HEK293 (cell line): ENCODE measurements around the gene SPOUT1.
A peak's percentile ranks its signal among the peaks of the same experiment; 100 is the strongest.

Experiments
- CTCF ChIA-PET: fragments of 350-600 bp; formaldehyde crosslinking; extraction: SDS; loops from one replicate; lab custom pipeline; 2021; ENCODE audit warnings: antibody characterized with exemption; lab: Yijun Ruan, JAX
- POLR2A ChIA-PET: fragments of 300-600 bp; formaldehyde crosslinking; extraction: SDS; loops from one replicate; lab custom pipeline; 2020; ENCODE audit warnings: antibody characterized with exemption, inconsistent platforms; lab: Yijun Ruan, JAX
- H3K27ac ChIP-seq: fragments of 200-500 bp; sonication (Bioruptor generic); 2 replicates; pipeline ENCODE4 v1.5.1; 2014; ENCODE audit warnings: low read depth, low read length, control low read depth, inconsistent platforms; ENCODE audit errors: extremely low read depth
- H3K36me3 ChIP-seq, 2 experiments: fragments of 200-500 bp in 1 of 2; sonication (Bioruptor generic) in 1 of 2; 1 replicate in 1 of 2; 2 replicates in 1 of 2; pipeline ENCODE4 v1.5.1; 2014 to 2017; ENCODE audit warnings: inconsistent platforms in 2 of 2, low read length in 2 of 2; ENCODE audit not compliant: control insufficient read depth in 2 of 2, insufficient read depth in 1 of 2
- H3K4me1 ChIP-seq: fragments of 200-500 bp; sonication (Bioruptor generic); 2 replicates; pipeline ENCODE4 v1.5.1; 2014; ENCODE audit warnings: mild to moderate bottlenecking, low read length, inconsistent platforms; ENCODE audit not compliant: control insufficient read depth, insufficient read depth
- H3K4me3 ChIP-seq: 2 replicates; pipeline ENCODE4 v1.5.1; 2011; ENCODE audit warnings: low read depth, mild to moderate bottlenecking, control low read depth, low read length, moderate library complexity
- H3K9me3 ChIP-seq: fragments of 200-500 bp; sonication (Bioruptor generic); 2 replicates; pipeline ENCODE4 v1.5.1; 2014; ENCODE audit warnings: low read depth, low read length, inconsistent platforms; ENCODE audit not compliant: control insufficient read depth, insufficient read depth
- BCL6B ChIP-seq: fragments of 450-650 bp; formaldehyde crosslinking; IDR thresholded peaks from 2 replicates; pipeline ENCODE4 v1.5.1; 2017; ENCODE audit warnings: missing biosample characterization, missing genetic modification characterization
- GFI1B ChIP-seq: fragments of 450-650 bp; formaldehyde crosslinking; IDR thresholded peaks from 2 replicates; pipeline ENCODE4 v1.5.1; 2016; ENCODE audit warnings: missing biosample characterization, missing genetic modification characterization
- GLIS1 ChIP-seq: fragments of 450-650 bp; formaldehyde crosslinking; IDR thresholded peaks from 2 replicates; pipeline ENCODE4 v1.5.1; 2016; ENCODE audit warnings: missing biosample characterization, missing genetic modification characterization
- KLF1 ChIP-seq: fragments of 450-650 bp; formaldehyde crosslinking; IDR thresholded peaks from 2 replicates; pipeline ENCODE4 v1.5.1; 2016; ENCODE audit warnings: missing biosample characterization, missing genetic modification characterization
- KLF8 ChIP-seq: fragments of 450-650 bp; formaldehyde crosslinking; IDR thresholded peaks from 2 replicates; pipeline ENCODE4 v1.5.1; 2016; ENCODE audit warnings: missing biosample characterization, missing genetic modification characterization
- OSR2 ChIP-seq: fragments of 450-650 bp; formaldehyde crosslinking; IDR thresholded peaks from 2 replicates; pipeline ENCODE4 v1.5.1; 2016; ENCODE audit warnings: missing biosample characterization, missing genetic modification characterization
- PATZ1 ChIP-seq: fragments of 450-650 bp; formaldehyde crosslinking; IDR thresholded peaks from 2 replicates; pipeline ENCODE4 v1.5.1; 2016; ENCODE audit warnings: missing biosample characterization, missing genetic modification characterization
- TSHZ1 ChIP-seq: fragments of 450-650 bp; formaldehyde crosslinking; IDR thresholded peaks from 2 replicates; pipeline ENCODE4 v1.5.1; 2016; ENCODE audit warnings: missing biosample characterization, missing genetic modification characterization, borderline replicate concordance
- ZBTB8A ChIP-seq: fragments of 450-650 bp; formaldehyde crosslinking; IDR thresholded peaks from 2 replicates; pipeline ENCODE4 v1.5.1; 2016; ENCODE audit warnings: missing biosample characterization, missing genetic modification characterization
- ZNF155 ChIP-seq: fragments of 450-650 bp; formaldehyde crosslinking; IDR thresholded peaks from 2 replicates; pipeline ENCODE4 v1.5.1; 2016; ENCODE audit warnings: missing biosample characterization, missing genetic modification characterization
- ZNF184 ChIP-seq: fragments of 450-650 bp; IDR thresholded peaks from 2 replicates; pipeline ENCODE4 v1.5.1; 2018; ENCODE audit warnings: missing biosample characterization, mild to moderate bottlenecking, missing genetic modification characterization
- ZNF214 ChIP-seq: fragments of 450-650 bp; formaldehyde crosslinking; IDR thresholded peaks from 2 replicates; pipeline ENCODE4 v1.5.1; 2017; ENCODE audit warnings: missing biosample characterization, mild to moderate bottlenecking, missing genetic modification characterization, borderline replicate concordance
- ZNF248 ChIP-seq: fragments of 450-650 bp; formaldehyde crosslinking; IDR thresholded peaks from 2 replicates; pipeline ENCODE4 v1.5.1; 2017; ENCODE audit warnings: missing biosample characterization, missing genetic modification characterization
- ZNF302 ChIP-seq: fragments of 450-650 bp; formaldehyde crosslinking; IDR thresholded peaks from 2 replicates; pipeline ENCODE4 v1.5.1; 2016; ENCODE audit warnings: missing biosample characterization, missing genetic modification characterization, low read depth
- ZNF423 ChIP-seq: fragments of 450-650 bp; formaldehyde crosslinking; IDR thresholded peaks from 2 replicates; pipeline ENCODE4 v1.5.1; 2016; ENCODE audit warnings: missing biosample characterization, missing genetic modification characterization
- ZNF513 ChIP-seq: fragments of 450-650 bp; IDR thresholded peaks from 2 replicates; pipeline ENCODE4 v1.5.1; 2018; ENCODE audit warnings: missing biosample characterization, missing genetic modification characterization
- ZNF521 ChIP-seq: fragments of 450-650 bp; formaldehyde crosslinking; IDR thresholded peaks from 2 replicates; pipeline ENCODE4 v1.5.1; 2017; ENCODE audit warnings: missing biosample characterization, mild to moderate bottlenecking, missing genetic modification characterization
- ZNF600 ChIP-seq: fragments of 450-650 bp; formaldehyde crosslinking; IDR thresholded peaks from 2 replicates; pipeline ENCODE4 v1.5.1; 2016; ENCODE audit warnings: missing biosample characterization, missing genetic modification characterization
- ZNF629 ChIP-seq: fragments of 450-650 bp; formaldehyde crosslinking; IDR thresholded peaks from 2 replicates; pipeline ENCODE4 v1.5.1; 2017; ENCODE audit warnings: missing biosample characterization, missing genetic modification characterization
- ZNF692 ChIP-seq: fragments of 450-650 bp; formaldehyde crosslinking; IDR thresholded peaks from 2 replicates; pipeline ENCODE4 v1.5.1; 2016; ENCODE audit warnings: missing biosample characterization, missing genetic modification characterization
- ZNF701 ChIP-seq: fragments of 450-650 bp; formaldehyde crosslinking; IDR thresholded peaks from 2 replicates; pipeline ENCODE4 v1.5.1; 2016; ENCODE audit warnings: missing biosample characterization, missing genetic modification characterization
- ZNF76 ChIP-seq: fragments of 450-650 bp; formaldehyde crosslinking; IDR thresholded peaks from 2 replicates; pipeline ENCODE4; 2016; ENCODE audit warnings: low read depth, missing biosample characterization, missing genetic modification characterization, borderline replicate concordance
- ZNF843 ChIP-seq: fragments of 450-650 bp; formaldehyde crosslinking; IDR thresholded peaks from 2 replicates; pipeline ENCODE4 v1.5.1; 2016; ENCODE audit warnings: missing biosample characterization, missing genetic modification characterization
- ZSCAN30 ChIP-seq: fragments of 450-650 bp; IDR thresholded peaks from 2 replicates; pipeline ENCODE4 v1.5.1; 2018; ENCODE audit warnings: missing biosample characterization, mild to moderate bottlenecking, missing genetic modification characterization, moderate library complexity

SPOUT1 gene

GRCh38 chr9:128840524-128840923 lies 10.9 kb upstream of the SPOUT1 start (continued):
- no peak for TF ChIP-seq TSHZ1 (tag by site-specific recombination)
- no peak for TF ChIP-seq ZNF423 (tag by site-specific recombination)
- TF ChIP-seq ZNF76, result no peak
- TF ChIP-seq ZNF302 (tag by site-specific recombination), result no peak
- TF ChIP-seq ZNF521 (tag by site-specific recombination), result no peak

GRCh38 chr9:128838338-128838737 lies 8.7 kb upstream of the SPOUT1 start:
- TF ChIP-seq ZNF692 (tag by site-specific recombination) (no peak), ZNF214 (tag by site-specific recombination) (no peak), ZNF184 (no peak), GLIS1 (tag by site-specific recombination) (peak; percentile 89), KLF1 (no peak), ZNF513 (tag by site-specific recombination) (no peak), ZSCAN30 (no peak)
- Histone ChIP-seq H3K4me3 (no peak overlapping the region), H3K36me3 (peaks cover 0 to 26% of the 10 kb centered on the region in 2 experiments; a peak in 2 of 3 replicates), H3K4me1 (no peaks in the 10 kb centered on the region), H3K27ac (no peak overlapping the region), H3K9me3 (no peaks in the 10 kb centered on the region)
- ChIA-PET CTCF (interaction anchor here (0.5 to 2.6 kb wide), 2 partner anchors 34 to 90 kb away, joined by 4 to 11 read pairs; no protein-coding TSS in a partner anchor), POLR2A (interaction anchor here (1.4 to 1.6 kb wide), 2 partner anchors 9 to 20 kb away, joined by 5 to 12 read pairs; partner anchors contain the start of genes ENDOG and SPOUT1)

GRCh38 chr9:128836509-128837145 lies 7.0 kb upstream of the SPOUT1 start:
- no peak overlapping the region for H3K27ac ChIP-seq
- H3K4me3 ChIP-seq, result no peak overlapping the region
- ChIA-PET CTCF (no interaction called here), POLR2A (no interaction called here)
- no peaks in the 10 kb centered on the region for H3K4me1 ChIP-seq
- H3K9me3 ChIP-seq, result no peaks in the 10 kb centered on the region
- peaks cover 0 to 22% of the 10 kb centered on the region in 2 experiments; a peak in 2 of 3 replicates for H3K36me3 ChIP-seq
- TF ChIP-seq ZNF701 (tag by site-specific recombination) (no peak), GFI1B (tag by site-specific recombination) (no peak), ZNF248 (tag by site-specific recombination) (no peak), OSR2 (tag by site-specific recombination) (no peak), ZNF600 (tag by site-specific recombination) (no peak), ZNF629 (tag by site-specific recombination) (no peak), ZNF155 (no peak), BCL6B (tag by site-specific recombination) (no peak), PATZ1 (no peak), KLF8 (tag by site-specific recombination) (no peak), ZBTB8A (tag by site-specific recombination) (no peak), ZNF843 (no peak)
